ENCODE results near the gene TOR3A.

TOR3A gene

DNA sequence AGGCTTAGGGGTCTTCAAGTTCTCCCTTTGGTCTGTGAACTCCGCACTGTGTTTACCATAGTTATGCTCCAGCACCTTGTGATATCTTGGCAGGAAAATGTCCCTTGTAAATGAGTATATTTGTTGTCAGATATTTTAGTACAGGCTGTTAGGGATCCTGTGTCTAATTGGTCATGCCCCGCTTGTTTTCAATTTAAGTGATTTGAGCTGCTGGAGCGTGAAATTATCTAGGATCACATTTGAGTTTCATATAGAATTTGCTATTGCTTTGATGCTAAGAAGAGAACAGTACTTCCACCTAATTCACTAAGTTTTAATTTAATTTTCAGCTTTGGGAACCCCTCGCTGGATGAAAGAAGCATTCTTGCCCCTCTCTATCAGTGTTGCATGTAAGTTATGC, 15.4 kb upstream of the TOR3A start:
- DNase-seq (ENCODE audit: low spot score), result no peak

DNA sequence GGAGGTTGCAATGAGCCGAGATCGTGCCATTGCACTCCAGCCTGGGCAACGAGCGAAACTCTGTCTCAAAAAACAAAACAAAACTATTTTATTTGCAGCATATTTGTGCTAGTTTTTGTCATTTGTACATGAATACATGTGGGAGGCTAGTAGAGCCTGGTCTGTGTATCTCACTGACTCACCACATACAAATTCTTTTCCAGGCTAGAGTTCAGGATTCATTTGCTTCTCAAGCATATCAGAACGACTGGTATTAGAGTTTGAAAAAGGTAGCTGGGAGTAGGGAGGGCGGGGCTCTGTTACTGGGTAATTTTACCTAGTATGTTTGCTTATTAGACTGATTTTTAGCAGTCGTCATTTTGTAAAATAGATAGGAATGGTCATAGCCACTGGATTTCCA, 4.5 kb upstream of the TOR3A start:
- no peak for DNase-seq (ENCODE audit: low spot score)

DNA sequence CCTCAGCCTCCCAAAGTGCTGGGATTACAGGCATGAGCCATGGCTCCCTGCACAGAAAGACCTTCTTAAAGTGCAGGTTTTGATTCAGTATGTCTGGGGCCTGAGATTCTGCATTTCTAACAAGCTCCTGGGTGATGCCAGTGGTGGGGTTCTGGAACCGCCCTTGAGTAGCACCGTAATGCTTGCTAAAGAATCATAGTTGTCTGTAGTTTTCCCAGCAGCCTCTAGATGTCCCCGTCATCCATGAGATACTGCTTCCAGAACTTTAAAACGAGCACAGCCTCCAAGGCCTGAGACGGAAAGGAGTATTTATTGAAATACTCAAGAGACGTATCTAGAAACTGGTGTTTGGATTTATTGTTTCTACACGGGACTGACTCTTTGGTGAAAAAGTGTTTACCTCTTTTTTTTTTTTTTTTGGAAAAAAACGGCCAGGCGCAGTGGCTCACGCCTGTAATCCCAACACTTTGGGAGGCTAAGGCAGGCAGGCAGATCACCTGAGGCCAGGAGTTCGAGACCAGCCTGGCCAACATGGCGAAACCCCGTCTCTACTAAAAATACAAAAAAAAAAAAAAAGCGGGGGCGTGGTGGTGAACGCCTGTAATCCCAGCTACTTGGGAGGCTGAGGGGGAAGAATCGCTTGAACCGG, 2.6 kb upstream of the TOR3A start:
- peak; percentile 73 for DNase-seq (ENCODE audit: low spot score)

DNA sequence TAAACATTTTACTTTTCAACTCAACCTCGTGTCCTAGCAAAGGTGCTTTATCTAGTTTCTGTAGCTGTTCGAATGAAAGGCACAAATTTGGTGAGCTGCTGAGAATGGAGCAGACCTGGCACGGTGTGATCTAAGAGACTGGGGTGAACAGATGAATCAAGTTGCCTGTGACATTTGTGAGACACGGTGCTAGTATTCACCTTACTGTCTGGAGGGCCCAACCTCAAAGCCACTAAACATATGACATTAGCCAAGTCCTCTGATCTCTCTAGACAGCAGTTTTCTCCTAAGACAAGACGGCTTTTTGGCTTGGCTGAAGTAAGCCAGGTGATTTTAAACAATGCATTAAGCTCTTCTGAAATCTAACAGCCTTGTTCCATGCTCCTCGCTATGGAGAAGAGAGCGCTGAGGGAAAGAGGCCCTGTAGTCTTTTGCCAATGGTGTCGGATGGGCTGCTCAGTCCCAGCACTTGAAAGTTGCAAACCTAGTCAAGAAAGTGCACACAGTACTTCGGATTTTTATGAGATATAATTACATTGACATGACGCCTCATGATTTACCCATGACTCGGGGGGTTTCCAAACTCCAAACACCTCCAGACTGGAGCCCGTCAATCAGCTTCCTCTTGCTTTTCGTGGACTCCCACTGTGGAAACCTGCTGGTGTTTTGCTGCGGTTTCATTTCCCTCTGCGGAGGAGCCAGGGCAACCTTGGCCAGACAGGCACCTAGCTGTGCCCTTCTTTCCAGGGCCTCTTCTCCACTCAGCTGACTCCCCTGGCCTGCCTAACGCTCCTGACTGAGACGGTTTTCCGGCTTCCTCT, 794 bp upstream of the TOR3A start:
- peak; percentile 35 for DNase-seq (ENCODE audit: low spot score)

DNA sequence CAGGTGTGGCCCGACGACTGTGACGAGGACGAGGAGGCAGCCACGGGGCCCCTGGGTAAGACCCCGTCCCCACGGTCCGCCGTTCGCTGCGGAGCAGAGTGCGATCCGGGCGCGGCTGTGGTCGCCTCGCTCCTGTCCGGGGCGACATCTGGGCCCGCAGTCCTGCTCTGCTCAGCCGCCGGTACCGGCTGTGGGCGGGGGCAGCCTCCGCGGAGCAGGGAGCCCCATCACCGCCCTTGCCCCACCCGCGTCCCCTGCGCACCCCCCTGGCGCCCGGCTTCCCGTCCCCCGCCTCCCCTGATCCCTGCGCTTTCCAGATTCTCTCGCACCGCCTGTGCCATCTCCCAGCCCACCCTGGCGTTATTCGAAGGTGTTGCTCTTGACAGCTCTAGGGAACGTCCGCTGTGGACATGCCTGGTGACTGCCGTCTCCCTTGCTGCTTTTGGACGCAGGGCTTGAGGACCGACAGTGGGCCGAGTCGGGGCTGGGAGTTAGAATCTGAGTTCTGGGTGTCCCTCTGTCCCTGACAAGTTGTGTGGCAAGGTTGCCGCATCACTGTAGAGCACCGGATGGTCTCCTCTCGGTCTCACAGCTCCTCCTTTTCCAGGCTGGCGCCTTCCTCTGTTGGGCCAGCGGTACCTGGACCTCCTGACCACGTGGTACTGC, 596 bp downstream of the TOR3A start:
- peak; percentile 16 for DNase-seq (ENCODE audit: low spot score)

DNA sequence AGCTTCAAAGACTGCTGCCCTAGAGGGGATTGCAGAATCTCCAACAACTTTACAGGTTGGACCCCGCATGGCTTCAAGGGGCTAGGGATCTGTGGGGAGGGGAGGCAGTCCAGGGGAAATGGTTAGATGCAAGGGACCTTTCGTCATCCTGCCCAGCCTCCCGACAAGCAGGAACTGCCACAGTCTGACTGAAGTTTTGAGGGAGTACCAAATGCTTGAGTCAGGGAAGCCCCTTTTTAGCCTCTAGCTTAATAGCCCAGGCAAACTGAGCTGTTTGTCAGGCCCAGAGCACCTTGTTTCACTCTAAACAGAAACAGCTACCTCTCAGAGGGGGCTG, 1.1 kb downstream of the TOR3A start:
- peak; percentile 19 for DNase-seq (ENCODE audit: low spot score)

DNA sequence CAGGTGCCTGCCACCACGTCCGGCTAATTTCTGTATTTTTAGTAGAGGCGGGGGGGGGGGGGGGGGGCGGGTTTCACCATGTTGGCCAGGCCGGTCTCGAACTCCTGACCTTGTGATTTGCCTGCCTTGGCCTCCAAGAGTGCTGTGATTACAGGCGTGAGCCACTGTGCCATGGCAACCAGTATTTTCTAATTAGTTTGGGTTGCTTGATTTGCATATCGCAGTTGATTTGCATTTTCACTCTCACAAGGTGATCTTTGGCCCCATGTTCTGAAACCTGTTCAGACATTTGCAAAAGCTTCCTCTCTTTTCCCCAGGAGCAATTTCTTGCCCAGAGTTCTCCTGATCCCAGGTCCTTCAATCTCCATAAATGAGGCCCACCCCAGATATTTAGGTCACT, 1.7 kb downstream of the TOR3A start:
- DNase-seq (ENCODE audit: low spot score), result no peak

DNA sequence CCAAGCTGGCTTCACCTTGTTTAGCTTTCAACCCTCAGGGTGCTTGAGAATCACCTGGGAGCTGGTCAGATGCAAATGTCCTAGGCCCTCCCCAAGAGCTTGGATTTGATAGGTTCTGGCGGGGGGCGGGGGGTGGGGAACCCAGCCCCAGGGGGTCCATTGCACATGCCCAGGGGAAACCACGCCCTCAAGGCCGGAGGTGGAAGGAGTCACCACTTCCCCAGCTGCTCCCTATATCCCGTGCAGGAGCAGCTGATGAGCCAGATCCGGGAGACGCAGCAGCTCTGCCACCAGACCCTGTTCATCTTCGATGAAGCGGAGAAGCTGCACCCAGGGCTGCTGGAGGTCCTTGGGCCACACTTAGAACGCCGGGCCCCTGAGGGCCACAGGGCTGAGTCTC, 5.8 kb downstream of the TOR3A start:
- DNase-seq (ENCODE audit: low spot score), result no peak

DNA sequence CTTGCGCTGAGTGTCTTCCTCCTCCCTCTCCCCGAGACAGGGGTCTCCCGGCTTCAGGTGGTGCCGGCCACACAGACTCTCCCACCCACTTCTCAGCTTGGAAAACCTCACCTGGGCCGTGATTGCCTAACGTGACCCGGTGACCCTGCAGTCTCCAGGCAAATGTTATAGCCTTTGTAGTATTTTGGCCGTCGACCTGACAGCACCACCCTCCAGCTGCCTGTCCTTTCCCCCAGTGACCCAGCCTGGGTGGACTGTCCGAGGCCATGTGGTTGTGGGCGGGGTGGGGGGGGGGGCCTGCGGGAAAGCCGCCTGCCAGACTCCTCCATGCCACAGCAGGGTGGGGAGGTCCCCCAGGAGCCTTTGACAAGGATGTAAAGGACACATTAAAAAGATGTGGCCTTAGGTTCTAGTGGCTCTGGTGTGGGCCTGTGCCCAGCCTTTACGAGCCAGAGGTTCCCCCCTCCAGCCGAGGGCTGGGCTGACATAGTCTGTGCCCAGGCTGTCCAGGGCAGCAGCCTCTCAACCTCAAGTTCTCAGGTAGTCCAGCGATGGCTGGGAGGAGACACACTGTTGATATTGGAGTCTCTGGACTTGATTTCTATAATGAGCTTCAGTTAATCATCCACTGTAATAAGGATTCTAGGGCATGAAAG, 8.1 kb downstream of the TOR3A start:
- DNase-seq (ENCODE audit: low spot score), result no peak

DNA sequence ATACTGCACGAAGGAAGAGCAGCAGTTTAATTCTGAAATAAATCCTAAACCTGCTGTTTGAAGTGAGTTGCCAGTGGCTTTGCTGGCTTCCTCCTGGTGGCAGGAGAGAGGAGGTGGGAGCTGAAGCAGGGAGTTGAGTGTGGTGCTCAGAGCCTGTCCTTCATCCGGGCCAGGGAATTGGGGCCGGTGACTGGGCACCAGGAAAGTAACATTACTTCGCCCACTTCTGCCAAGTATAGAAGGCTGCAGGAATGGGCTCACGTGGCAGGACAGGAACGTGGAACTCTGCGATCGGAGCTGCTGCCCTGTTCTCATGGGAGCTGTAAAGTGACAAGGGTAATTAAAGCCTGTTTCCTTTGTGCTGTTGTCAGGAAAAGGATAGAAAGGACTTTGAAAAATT, 8.7 kb downstream of the TOR3A start:
- DNase-seq (ENCODE audit: low spot score), result no peak

DNA sequence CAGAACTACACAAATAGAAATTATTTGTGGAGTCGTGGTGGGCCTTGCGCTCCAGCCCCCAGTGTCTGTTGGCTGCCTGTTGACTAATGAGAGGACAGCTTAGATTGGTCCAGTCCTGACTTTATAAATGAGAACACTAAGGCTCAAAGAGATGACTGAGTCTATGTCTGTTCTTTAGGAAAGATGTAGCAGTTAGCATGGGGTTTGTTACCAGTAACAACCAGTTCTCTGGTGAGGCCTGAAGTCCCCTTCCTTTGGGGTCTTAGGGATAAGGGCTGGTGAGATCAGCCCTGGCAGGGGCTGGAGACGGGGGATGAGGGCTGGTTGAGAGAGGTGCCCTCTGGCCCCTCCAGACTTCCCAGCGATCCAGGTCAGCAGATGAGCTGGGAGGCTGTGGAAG, 9.1 kb downstream of the TOR3A start:
- no peak for DNase-seq (ENCODE audit: low spot score)

DNA sequence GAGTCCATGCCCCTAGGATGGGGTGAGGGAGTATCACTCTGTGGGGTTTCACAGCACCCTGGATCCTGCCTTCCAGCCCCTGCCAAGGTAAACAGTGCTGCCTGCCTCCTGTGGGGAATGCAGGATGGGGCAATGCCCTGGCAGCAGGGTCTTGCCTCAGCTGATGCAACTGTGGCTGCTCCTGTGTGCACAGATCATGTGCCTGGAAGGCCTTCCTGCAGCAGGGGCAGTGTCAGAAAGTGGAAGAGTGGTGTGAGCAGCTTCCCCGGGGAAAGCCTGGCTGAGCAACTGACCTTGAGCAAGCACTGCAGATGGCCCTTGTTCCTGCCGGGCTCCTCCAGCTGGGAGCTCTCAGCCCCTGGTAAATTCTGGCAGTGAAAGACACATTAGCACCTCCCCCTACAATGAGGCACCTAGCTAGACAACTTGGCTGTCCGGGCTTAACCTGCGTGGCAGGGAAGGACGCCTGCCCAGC, 9.9 kb downstream of the TOR3A start:
- DNase-seq (ENCODE audit: low spot score), result no peak

DNA sequence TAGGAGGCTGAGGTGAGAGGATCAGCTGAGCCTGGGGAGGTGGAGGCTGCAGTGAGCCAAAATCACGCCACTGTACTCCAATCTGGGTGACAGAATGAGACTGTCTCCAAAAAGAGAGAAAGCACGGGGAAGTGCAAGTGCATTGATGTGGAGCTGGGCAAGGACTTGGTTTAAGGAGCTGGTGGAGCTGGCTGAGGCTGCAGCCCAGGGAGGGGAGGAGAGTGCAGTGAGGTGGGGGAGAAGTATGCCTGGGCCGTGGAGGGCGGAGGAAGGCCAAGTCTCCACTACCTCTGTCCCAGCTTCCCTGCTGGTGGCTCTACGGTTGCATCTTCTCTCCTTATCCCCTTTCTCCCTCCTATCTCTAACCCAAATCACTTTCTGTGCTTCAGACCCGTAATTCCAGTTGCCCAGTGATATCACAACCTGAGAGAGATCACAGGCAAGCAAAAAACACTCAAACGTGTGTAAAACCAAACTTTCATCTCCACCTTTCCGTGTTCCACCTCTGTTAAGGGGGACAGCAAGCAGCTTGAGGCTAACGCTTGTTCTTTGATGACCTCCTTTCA, 11.1 kb downstream of the TOR3A start:
- DNase-seq (ENCODE audit: low spot score), result no peak

DNA sequence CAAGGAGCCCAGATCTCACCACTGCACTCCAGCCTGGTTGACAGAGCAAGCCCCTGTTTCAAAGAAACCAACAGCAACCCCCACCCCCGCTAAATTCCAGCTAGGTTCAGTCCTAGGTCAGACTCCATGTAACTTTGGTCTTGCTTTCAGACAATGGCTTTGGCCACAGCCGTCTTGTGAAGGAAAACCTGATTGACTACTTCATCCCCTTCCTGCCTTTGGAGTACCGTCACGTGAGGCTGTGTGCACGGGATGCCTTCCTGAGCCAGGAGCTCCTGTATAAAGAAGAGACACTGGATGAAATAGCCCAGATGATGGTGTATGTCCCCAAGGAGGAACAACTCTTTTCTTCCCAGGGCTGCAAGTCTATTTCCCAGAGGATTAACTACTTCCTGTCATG, 12.9 kb downstream of the TOR3A start:
- DNase-seq (ENCODE audit: low spot score), result no peak

DNA sequence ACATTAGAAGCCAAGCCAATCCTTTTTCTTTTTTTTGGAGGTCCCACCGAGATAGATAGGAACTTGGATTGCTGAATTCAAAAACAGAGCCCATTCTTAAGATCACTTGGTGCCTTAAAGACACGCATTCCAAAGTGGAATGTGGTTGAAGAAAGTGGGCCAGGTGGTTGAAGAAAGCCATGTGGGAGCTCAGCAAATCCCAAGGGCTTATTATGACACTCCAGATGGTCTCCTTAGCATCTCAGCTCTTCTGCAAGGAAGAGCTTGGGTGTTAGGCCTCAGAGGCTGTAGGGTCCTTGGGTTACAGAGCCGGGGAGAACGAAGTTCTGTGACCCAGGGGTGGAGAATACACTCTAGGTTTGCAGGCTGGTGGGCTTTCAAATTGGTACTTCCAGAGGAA, 13.5 kb downstream of the TOR3A start:
- no peak for DNase-seq (ENCODE audit: low spot score)

DNA sequence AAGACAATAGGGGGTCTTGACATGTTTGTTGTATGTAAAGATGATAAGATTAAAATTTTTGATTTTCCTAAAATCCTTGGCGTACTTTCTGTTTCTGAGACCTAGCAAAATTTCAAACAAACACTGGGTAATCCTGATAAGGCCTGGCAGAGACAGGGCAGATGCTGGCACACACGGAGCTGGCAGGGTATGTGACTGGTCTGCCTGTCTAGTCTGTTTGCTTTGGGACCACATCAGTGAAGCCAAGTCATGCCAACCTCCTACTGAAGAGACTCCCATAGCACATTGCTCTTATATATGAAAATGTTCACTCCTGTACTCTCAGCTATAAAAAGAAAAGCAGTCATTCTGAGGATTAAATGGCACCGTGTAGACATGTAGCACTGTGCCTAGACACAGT, 14.1 kb downstream of the TOR3A start:
- DNase-seq (ENCODE audit: low spot score), result no peak

DNA sequence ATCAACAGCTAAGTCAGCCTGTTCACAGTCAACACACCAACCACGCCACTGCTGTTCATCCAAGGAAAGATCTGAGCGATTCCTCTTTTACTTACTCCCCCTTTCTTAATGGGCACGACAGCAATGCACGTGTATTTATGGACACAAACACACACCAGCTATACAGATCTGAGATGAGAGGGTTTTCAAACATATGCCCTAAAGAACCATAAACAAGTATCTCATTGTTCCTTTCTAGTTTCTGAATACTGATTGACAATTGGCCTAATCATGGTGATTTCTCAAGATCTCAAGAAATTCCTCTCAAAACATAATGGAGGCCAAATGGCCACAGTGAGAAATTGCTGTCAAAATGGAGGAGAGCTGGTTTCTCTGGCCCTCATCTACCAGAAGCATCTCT, 18.0 kb downstream of the TOR3A start:
- no peak for DNase-seq (ENCODE audit: low spot score)

DNA sequence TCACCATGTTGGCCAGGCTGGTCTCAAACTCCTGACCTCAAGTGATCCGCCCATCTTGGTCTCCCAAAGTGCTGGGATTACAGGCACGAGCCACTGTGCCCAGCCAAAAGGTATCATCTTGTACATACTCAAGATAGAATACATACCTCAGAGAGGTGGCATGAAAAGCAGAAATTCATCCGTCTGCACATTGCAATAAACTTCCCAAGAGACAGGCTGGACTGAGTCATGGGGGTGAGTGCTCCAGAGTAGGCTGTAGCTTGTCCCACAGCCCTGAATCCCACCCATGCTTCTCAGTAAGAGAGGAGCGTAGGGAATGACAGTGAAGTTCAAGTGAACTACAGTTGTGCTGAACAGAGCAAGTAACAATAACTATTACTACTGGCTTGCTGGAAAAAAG, 19.7 kb downstream of the TOR3A start:
- DNase-seq (ENCODE audit: low spot score), result no peak

DNA sequence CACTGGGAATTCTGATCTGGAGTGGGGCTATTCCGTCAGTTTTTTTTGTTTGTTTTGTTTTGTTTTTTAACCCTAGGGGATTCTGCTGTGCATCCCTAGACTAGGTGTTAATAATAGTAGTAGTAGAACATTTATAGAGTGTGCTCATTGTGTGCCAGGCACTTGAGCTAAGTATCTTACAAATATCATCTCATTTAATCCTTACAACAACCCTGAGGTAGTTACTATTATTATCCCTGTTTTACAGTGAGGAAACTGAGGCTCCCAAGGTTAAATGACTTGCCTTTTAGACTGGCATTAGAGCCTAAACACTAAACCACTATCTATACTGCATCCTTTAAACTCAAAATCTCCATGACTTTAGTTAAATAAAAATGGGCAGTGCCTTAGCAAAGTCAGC, 22.1 kb downstream of the TOR3A start:
- DNase-seq (ENCODE audit: low spot score), result no peak

DNA sequence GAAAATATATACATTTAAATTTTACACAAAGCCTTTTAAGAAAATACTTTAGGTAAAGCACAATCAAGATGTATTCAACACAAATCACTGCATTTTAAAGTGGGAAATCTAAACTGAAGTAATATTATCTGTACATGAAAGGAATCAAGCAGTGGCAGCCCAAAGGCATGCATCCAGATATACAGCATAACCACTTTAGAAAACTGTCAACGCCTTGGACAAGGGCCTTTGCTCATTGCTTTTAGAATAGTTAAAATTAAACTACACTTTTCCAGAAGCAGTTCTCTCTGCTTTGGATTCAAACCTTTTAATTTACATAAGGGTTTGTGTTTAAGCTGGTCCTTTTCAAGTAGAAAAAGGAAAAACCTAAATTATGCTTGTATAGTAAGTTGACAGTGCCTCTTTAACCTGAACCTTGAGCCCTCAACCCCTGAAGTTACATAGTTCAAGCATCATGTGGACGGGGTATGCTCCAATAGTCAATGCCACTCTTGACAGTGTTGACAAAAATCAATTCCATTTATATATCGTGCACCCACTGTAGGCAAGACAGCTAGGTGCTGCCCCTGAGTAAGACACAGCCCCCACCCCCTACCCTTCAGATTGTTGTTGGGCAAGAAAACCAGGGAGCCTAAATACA, 22.9 kb downstream of the TOR3A start:
- no peak for DNase-seq (ENCODE audit: low spot score)

DNA sequence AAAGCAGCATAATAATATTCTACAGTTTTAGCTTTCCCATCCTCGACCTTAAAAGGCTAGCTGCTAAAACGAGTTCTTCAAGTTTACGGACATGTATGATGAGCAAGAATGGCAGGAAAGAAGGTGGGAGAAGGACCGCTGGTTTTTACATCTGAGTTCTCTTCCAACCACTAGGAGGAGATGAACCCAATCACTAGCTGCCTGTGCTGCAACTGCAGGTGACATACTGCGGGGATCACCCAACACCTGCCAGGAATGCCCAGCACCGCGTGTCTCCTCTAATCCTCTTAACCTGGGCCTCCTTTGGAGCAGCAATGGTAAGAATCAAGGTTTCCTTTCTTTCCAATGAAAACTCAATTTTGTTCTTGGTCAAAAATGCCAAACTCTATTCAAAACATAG, 23.5 kb downstream of the TOR3A start:
- no peak for DNase-seq (ENCODE audit: low spot score)

Measured in CD4-positive, alpha-beta T cell treated with Interleukin-15 for 4 hours (primary cell).